DOHH2 (cell line): ENCODE results near the gene NAA10.

Experiments used
- H3F3A ChIP-seq: fragments of 200-600 bp; sonication (generic), shearing (Covaris generic); 2 replicates; pipeline ENCODE4 v1.6.0; 2016; ENCODE audit warnings: antibody characterized with exemption, mild to moderate bottlenecking; ENCODE audit not compliant: control insufficient read depth, insufficient read depth
- H3K27ac ChIP-seq: fragments of 200-600 bp; sonication (generic); 2 replicates; pipeline ENCODE4 v1.5.1; 2014; ENCODE audit warnings: low read depth, mild to moderate bottlenecking, low read length, moderate library complexity
- H3K27me3 ChIP-seq: fragments of 200-600 bp; sonication (generic); 2 replicates; pipeline ENCODE4 v1.6.1; 2014; ENCODE audit warnings: mild to moderate bottlenecking, low read length, mixed read lengths; ENCODE audit not compliant: control insufficient read depth
- H3K36me3 ChIP-seq: fragments of 200-600 bp; sonication (generic); 2 replicates; pipeline ENCODE4 v1.6.1; 2014; ENCODE audit warnings: mild to moderate bottlenecking, low read length, moderate library complexity, mixed read lengths; ENCODE audit not compliant: control insufficient read depth
- H3K4me1 ChIP-seq: fragments of 200-600 bp; sonication (generic); 2 replicates; pipeline ENCODE4 v1.6.1; 2014; ENCODE audit warnings: mild to moderate bottlenecking, low read length, mixed read lengths; ENCODE audit not compliant: control insufficient read depth
- H3K4me2 ChIP-seq: fragments of 200-600 bp; sonication (generic); 2 replicates; pipeline ENCODE4 v1.6.0; 2014; ENCODE audit warnings: mild to moderate bottlenecking, low read length, moderate library complexity
- H3K4me3 ChIP-seq: fragments of 200-600 bp; sonication (generic); 2 replicates; pipeline ENCODE4 v1.5.1; 2014; ENCODE audit warnings: mild to moderate bottlenecking, low read length, mixed read lengths
- H3K79me2 ChIP-seq: fragments of 200-600 bp; sonication (generic); 2 replicates; pipeline ENCODE4 v1.6.1; 2014; ENCODE audit warnings: mild to moderate bottlenecking, low read length, mixed read lengths; ENCODE audit not compliant: control insufficient read depth
- H3K9me2 ChIP-seq: fragments of 200-600 bp; sonication (generic); replicated peaks from 2 replicates; pipeline ENCODE4 v1.6.1; 2014; ENCODE audit warnings: mild to moderate bottlenecking, low read length, mixed read lengths; ENCODE audit not compliant: control insufficient read depth
- H3K9me3 ChIP-seq: fragments of 200-600 bp; sonication (generic); 2 replicates; pipeline ENCODE4 v1.6.1; 2014; ENCODE audit warnings: antibody characterized with exemption, low read length, mixed read lengths; ENCODE audit not compliant: control insufficient read depth, insufficient read depth
- H4K20me1 ChIP-seq: fragments of 200-600 bp; sonication (generic); 2 replicates; pipeline ENCODE4 v1.6.0; 2014; ENCODE audit warnings: low read depth, mild to moderate bottlenecking, antibody characterized with exemption, low read length, moderate library complexity; ENCODE audit not compliant: control insufficient read depth, insufficient read depth
- CTCF ChIP-seq: fragments of 200-600 bp; sonication (generic); IDR thresholded peaks from one replicate; pipeline ENCODE4 v1.5.1; 2014; ENCODE audit warnings: antibody characterized with exemption, mild to moderate bottlenecking, low read depth, low read length; ENCODE audit not compliant: poor library complexity, severe bottlenecking
- EZH2phosphoT487 ChIP-seq: fragments of 200-600 bp; sonication (generic); IDR thresholded peaks from 2 replicates; pipeline ENCODE4 v1.6.1; 2017; ENCODE audit warnings: borderline replicate concordance, mild to moderate bottlenecking, antibody characterized with exemption, low read length, moderate library complexity, mixed read lengths

Gene NAA10

GRCh38 chrX:153937056-153937455 lies 2.2 kb upstream of the NAA10 start:
- peaks cover 11% of the 10 kb centered on the region for H3K4me1 ChIP-seq
- H3K27me3 ChIP-seq, result no peaks in the 10 kb centered on the region
- no peaks in the 10 kb centered on the region for H3K9me3 ChIP-seq
- H3K4me2 ChIP-seq, result no peak overlapping the region
- no peaks in the 10 kb centered on the region for H3F3A ChIP-seq
- H3K9me2 ChIP-seq, result no peaks in the 10 kb centered on the region
- TF ChIP-seq EZH2phosphoT487 (no peak), CTCF (no peak)
- H3K27ac ChIP-seq, result no peak overlapping the region
- no peaks in the 10 kb centered on the region for H4K20me1 ChIP-seq
- H3K4me3 ChIP-seq, result no peak overlapping the region
- peaks cover 14% of the 10 kb centered on the region for H3K36me3 ChIP-seq
- peaks cover 27% of the 10 kb centered on the region for H3K79me2 ChIP-seq

DNA sequence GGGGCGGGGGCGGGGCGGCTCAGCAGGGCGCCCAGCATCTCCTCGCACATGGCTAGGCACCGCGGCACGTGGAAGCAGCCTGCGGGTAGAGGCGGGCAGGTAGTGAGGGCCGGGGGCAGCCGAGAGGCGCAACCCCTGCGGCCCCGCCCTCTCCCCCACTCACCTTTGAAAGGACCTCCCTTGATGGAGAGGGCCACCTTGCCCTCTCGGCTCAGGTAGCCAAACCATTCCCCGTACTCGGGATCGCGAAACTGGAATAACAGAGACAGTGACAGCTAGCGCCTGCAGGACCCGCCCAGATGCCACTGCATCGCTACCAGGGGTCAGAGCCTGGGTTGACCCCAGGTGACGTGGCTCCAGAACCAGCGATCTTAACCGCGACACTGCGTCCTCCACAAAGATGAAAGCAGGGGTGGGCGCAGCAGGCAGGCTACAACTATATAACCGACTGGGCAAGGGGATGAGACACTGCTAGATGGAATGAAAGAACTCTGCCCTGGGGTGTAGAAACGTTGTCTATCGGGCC lies 552 bp upstream of the NAA10 start:
- TF ChIP-seq CTCF, result no peak
- no peak for TF ChIP-seq EZH2phosphoT487
- H3K9me3 ChIP-seq, result no peaks in the 10 kb centered on the region
- H3K36me3 ChIP-seq, result peaks cover 31% of the 10 kb centered on the region
- H3K79me2 ChIP-seq, result peaks cover 29% of the 10 kb centered on the region
- H4K20me1 ChIP-seq, result no peaks in the 10 kb centered on the region
- no peaks in the 10 kb centered on the region for H3K9me2 ChIP-seq
- H3F3A ChIP-seq, result no peaks in the 10 kb centered on the region
- peaks cover 11% of the 10 kb centered on the region for H3K4me1 ChIP-seq
- peak overlapping the region; percentile 79 for H3K4me3 ChIP-seq
- H3K4me2 ChIP-seq, result peak overlapping the region; percentile 84
- H3K27me3 ChIP-seq, result no peaks in the 10 kb centered on the region
- H3K27ac ChIP-seq, result no peak overlapping the region

DNA sequence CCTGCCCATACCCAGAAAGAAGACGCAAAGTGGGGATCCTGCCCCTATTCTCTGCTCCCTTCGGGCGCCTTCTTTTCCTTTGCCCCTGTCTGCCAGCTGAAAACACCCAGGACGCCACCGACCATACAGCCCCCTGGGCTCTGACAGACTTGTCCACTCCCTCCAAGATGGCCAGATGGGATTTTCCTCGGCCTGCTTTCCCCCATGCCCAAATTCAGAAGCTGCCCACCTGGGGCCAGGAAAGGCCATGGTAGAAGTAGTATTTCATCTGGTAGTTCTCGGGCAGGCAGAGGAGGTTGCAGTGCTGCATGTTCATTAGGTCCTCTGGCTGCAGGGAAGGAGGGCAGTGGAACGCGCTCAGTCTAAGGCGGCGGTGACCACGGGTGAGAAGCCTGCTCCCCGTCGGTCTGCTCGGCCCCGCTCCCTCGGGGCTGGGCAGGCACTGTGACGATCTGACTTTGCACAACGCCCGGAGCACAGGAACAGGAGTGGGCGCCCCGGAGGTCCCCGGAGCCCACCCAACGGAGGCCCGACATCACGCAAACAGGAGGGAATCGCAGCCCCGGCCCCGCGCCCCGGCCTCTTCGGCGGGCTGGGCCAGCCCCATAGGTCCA lies 582 bp downstream of the NAA10 start:
- H3K4me3 ChIP-seq, result peak overlapping the region; percentile 83
- H3K4me2 ChIP-seq, result peak overlapping the region; percentile 81
- H3K36me3 ChIP-seq, result peaks cover 34% of the 10 kb centered on the region
- no peaks in the 10 kb centered on the region for H3K27me3 ChIP-seq
- H3F3A ChIP-seq, result no peaks in the 10 kb centered on the region
- H4K20me1 ChIP-seq, result no peaks in the 10 kb centered on the region
- H3K79me2 ChIP-seq, result peaks cover 29% of the 10 kb centered on the region
- H3K9me2 ChIP-seq, result no peaks in the 10 kb centered on the region
- H3K4me1 ChIP-seq, result peaks cover 16% of the 10 kb centered on the region
- H3K9me3 ChIP-seq, result no peaks in the 10 kb centered on the region
- TF ChIP-seq EZH2phosphoT487 (no peak), CTCF (no peak)
- H3K27ac ChIP-seq, result peak overlapping the region; percentile 47
